Activated T-helper 1 cell treated with Interleukin-2 at 50 U/mL for 16 hours (primary cell): ENCODE results near the gene ISL2.

ENCODE experiments used
- DNase-seq: peaks from one replicate; pipeline ENCODE4 v3.0.0-alpha.2; 2020; ENCODE audit warnings: low read depth

ISL2 gene

DNA sequence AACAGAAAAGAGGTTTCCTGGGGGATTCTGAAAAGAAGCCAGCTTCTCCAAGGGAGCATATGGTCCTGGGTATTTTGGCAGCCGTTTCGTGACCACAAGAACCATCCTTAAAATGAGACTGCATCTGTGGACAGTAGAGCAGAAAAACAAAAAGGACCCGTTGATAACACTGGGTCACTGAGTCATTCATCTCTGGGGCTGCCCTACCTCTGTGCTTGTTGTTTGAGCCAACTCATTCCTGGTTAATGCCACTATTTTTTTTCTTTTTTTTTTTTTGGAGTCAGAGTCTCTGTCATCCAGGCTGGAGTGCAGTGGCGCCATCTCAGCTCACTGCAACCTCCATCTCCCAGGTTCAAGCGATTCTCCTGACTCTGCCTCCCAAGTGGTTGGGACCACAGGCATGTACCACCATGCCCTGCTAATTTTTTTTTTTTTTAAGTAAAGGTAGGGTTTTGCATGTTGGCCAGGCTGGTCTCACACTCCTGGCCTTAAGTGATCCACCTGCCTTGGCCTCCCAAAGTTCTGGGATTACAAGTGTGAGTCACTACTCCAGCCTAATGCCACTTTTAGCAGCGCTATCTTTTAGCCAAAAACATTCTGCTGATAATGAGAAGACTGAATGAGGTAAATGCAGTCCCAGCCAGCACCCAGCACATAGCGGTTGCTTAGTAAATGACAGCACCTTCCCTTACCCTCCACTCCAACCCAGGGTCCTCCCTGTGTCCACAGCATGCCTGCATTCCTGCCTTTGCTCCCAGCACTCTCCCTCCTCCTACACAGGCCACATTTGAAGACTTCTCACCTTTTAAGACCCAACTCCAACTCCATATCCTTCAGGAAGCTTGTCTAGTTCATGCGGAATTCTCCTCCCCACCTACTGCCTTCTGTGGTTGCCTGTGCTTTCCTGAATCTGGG is 9.1 kb upstream of the ISL2 start:
- DNase-seq: no peak

DNA sequence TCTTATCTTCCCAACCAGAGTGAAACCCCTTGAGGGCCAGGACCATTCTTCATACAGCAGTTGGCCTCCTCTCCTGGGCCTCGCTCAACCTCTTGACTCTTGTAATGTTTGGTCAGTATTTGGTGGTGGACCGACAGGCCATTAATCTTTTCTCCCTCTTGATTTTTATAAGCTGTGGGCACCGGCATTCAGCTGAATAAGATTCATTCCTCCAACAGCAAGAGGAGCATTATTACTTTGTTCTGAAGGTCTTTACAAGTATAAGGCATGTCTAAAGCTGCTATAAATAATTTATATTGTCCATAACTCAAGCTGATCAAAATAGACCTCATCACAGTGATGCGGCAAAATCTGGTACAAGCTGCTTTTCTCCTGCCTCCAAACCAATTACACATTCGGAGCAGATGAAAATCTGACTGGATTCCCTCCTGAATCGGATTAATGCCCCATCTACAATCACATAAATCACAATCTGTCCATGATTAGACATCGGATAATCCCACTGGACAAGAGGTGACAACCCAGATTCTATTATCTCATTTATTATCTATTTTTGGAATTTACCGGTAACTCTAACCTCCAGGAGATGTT is 8.4 kb upstream of the ISL2 start:
- no peak for DNase-seq

DNA sequence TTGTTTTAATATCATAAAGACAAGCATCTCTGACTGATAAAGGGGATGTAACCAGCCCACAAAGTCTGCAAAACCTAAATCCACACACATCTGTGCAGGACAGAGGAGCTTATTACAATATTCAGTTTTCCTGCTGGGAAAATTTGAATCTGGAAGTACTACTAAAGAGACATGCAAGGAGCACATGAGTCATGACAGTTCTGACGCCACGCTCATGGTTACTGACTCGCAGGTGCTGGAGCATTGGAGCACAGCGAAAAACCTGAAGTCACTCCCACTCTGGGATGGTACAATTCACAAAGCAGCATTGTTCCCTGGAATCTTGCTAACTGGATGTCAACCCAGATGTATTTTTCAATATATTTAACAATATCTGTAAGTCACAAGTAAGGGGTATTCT is 7.6 kb upstream of the ISL2 start:
- DNase-seq: no peak

DNA sequence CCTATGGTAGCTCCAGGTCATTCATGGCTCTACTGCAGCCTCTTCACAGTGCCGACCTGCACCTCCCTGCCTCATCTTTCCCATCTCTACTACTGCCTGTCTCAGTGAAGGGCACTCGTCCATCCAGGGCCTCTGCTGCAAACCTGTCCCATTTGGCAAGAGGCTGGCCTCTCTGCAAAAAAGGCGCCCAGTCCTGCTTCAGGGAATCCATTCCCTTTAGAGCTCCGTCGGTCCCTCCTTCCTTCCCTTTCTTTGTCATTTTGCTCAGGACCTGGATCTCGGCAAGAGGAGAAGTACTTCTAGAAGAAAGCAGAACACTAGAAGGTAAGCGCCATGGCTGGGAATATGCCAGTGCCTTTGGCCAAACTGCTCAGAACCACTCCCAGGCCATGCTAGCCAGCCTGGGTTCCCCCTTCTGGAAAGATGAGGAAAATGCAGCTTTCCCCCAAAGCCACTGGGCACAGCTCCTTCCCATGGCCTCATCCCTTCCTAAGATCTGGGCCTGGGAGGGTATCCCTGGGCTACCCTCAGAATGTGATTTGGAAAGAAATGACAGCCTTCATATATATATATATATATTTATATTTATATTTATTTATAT is 6.4 kb upstream of the ISL2 start:
- DNase-seq: no peak

DNA sequence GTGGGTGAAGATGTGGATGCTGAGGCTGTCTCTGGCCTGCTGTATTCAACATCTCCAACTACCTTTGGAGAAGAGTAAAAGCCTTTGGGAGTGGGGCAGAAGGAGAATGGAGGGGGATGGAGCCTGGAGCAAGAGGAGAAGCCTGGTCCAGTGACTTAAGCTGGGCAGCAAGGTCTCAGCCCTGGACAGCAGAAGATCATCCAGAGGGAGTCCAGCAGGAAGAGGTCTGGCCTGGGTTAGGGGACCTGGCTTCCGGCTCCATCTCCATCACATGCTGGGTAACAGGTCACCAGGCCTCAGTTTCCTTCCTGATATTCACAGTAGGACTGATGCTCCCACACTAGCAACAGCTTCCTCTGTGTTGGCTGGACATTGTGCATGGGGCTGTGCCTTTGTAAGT is 3.8 kb upstream of the ISL2 start:
- DNase-seq: no peak

DNA sequence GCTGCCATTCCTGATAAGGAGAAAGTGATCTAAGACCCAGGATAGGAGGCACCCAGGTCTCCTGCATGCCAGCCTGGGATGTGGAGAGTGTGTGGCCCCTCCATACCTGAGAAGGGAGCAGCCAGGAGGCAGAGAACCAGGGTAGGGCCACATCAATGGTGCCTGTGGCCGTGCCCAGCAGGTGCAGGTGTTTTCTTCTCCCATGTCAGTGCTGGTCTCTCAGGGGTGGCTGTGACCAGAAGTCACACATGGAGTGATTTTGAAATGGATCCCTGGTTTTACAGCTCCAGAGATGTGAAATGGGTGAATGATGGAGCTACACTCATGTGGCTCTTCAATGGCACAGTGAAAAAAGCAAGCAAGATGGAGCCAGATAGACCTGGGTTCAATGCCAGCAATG is 3.3 kb upstream of the ISL2 start:
- no peak for DNase-seq

DNA sequence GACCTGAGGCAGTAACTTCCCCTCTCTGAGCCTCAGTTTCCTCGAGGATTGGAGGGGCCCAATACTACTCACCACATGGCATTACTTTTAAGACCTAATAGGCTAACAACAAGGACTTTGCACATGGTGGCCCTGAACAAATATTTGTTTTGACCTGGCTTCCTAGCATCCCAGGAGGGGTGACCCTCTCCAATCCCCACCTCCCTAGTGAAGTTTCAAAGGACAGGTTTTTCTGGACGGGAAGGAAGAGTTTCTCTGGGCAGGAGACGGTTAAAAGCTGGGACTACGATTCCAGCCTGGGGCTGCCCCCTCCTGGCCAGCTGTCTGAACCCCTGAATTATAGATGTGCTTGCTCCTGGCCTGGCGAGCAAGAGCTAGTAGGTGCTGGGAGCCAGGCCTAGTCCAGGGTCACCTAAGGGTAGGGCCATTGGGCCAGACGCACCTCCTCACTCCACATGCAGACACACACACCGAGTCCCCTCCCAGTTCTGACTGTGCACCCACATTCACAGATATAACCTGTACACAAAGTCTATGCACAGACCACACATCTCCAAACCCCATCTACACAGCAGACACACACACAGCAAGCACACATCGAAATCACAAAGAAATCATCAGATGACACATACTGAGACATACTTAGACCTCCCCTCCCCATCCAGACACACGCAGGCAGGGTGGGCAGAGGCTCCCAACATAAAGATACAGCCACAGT is 2.7 kb upstream of the ISL2 start:
- no peak for DNase-seq

DNA sequence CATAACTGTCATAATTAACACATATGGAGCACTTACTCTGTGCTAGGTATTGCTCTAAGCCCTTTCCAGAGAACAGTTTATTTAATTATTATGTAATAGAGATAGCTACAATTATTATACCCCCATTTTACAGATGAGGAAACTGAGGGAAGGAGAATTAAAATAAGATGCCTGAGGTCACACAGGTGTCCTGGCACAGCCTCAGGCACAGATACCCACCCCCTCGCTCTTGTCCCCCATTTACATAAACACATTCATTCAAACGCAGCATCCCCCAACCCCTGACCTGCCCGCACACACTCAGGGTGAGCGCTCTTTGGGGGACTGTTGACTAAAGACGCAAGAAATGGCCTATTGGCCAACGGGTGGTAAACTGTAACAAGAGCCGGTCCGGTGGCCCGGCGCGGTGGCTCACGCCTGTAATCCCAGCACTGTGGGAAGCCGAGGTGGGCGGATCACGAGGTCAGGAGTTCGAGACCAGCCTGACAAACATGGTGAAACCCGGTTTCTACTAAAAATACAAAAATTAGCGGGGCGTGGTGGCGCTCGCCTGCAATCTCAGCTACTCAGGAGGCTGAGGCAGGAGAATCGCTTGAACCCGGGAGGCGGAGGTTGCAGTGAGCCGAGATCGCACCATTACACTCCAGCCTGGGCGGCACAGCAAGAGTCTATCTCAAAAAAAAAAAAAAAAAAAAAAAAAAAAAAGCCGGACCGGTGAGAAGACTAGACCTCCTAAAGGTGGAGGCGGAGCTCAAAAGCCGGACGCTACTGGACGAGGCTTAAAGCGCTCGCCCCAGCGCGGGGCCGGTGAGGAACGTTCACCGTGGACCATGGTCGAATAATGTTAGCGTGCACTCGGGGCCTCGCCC is 1.9 kb upstream of the ISL2 start:
- no peak for DNase-seq

DNA sequence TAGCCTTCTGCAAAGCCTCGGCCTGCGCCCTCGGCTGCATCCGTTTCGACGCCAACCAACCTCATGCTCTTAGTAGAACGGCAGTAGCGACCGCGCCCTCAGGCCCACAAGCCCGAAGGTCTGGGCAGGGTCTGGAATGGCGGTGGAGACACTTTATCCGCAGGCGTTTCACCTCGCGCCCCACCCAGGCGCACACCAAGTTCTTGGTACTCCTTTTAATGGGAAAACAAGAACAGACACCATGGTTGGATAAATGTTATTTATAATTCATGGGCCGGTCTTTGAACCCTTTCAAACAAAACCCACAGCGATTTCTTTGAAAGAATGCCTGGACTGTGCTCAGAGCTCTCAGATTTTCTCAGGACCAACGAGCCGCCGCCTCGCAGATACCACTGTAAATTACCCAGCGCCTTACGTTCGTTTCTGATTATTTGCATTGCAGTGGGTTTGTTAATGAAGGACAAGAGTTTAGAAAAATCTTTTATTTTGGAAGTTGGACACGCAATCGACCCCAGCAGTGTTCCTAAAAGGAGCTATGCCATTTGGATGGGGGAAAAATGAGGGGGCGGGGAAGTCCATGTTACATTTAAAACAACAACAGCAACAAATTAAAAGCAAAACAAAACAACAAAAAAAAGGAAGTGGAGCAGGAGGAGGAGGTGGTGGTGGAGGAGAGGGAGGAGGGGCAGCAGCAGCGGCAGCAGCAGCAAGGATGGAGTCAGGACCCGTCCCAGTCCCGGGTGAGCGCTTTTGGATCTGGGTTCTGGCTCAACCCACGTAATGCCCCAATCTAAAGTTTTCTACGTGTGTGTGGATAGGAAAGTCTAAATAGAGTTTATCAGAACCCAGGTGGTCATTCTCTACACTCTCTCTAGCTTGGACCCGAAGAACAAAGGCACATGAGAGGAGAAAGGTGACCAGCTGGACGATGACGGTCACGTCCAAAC is 993 bp upstream of the ISL2 start:
- no peak for DNase-seq

DNA sequence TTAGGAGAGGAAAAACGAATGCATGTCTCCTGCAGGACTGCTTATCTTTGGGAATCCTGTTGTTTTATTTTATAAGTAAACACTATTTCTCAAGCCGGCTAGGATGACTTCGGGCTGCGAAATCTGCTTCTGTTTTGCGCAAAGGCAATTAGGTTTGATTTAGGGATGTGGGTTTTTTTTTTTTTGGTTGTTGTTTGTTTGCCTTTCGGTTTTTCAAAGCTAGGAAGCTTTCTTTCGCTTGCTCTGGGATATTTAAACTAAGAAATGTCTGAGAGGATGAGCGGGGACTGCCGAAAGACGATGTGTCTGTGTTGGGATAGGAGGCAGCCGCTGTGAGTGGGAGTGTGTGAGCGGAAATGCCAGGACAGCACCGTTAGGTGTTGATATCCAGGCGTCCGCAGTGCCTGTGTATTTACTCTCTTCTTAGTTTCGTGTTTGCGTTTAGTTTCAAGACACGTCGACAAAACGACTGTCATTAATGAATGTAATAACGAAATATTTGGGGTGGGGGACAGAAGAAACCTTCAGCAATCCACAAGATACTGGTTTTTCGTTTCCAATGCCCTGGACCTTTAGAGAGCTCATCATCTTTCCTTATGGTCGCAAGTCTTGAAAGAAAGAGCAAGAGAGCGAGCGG is 604 bp downstream of the ISL2 start:
- DNase-seq: no peak

DNA sequence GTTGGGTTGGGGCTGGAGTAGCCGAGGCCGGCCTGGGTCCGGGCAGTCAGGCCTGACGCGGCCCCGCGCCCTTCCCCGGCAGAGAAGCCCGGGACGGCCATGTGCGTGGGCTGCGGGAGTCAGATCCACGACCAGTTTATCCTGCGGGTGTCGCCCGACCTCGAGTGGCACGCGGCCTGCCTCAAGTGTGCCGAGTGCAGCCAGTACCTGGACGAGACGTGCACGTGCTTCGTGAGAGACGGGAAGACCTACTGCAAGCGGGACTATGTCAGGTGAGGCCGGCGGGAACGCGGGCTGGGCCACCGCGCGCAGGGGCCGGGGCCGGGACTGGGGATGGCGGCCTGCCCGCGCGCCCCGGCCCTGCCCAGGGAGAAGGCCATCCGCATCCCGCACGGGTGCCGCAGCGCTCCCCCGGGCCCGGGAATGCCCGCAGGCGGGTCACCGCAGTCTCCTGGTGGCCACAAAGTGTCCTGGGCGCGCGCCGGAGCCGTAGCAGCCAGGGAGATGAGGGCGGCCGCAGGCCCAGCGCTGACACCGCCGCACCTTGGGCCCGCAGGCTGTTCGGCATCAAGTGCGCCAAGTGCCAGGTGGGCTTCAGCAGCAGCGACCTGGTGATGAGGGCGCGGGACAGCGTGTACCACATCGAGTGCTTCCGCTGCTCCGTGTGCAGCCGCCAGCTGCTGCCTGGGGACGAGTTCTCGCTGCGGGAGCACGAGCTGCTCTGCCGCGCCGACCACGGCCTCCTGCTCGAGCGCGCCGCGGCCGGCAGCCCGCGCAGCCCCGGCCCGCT is 1.3 kb downstream of the ISL2 start:
- DNase-seq: no peak

DNA sequence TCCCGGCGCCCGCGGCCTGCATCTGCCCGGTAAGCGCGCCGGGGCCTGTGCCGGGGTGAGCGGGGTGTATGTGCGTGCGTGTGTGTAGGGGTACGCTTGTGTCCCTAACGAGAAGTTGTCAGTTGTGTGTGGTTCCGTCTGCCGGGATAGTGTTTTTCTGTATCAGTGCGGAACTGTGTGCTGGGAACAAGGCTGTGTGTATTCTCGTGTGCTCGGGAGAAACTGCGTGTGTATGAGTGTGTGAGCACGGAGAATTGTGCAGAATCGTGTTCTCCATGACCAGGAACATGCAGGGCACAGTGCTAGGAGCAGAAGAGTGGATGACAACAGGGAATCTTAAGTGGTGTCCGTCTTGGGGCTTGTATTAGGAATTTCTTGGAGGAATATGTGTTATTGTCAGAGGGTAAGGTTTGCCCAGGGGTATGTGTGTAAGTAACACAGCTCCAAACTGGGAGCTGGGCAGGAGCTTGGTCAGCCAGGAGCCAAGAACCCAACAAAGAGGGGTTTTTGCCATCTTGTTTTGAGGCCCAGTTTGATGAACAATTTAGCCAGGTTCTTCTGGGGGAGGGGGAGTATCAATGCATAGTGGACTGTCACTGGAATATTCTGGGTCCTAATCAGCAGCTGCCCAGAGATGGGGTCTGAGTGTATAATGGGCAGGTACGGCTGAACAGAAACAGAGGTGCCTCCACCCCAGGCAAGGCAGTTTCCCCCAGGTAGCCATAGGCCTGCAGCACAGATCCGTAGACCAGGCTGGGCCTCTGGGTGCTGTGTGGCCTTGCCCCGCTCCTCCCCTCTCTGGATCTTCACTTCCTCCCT is 2.1 kb downstream of the ISL2 start:
- DNase-seq: no peak

DNA sequence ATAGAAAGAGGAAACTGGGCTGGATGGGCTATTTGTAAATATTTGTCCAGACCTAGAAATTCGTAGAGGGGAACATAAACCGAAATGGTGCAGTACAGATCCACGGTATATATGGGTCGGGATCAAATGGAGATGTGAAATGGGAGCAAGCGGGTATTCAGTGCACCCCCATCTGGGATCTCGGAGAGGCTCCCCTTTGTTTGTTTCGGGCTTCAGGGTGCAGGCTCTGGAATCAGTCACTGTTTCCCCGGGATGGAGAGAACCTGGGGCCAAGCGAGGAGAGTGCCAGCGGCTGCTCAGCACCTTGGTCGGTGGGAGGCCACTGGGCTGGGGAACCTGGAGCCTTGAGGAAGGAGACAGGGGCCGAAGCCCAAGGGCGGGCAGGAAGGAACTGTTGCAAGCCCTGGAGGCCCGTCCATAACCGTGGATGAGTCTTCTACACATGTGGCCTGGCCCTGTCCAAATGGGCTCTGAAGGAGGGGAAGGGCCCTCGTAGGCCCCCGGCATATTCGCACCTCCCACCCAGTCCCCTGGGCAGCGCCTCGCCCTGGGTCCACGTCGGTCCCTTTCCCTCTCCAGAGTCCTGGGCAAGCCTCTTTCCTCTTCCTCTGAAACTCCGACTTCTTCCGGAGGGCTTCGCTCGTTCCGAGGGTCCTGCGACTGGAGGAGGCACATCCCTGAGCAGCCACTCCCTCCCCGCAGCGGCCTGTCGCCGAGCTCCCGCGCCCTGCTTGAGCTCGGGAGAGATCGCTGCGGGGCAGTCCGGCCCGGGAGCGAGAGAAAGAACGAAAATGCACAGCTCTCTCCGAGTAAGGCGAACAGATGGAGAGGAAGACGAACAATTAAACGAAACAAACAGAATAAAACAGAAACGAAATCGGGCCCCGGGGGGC is 3.0 kb downstream of the ISL2 start:
- DNase-seq: no peak

DNA sequence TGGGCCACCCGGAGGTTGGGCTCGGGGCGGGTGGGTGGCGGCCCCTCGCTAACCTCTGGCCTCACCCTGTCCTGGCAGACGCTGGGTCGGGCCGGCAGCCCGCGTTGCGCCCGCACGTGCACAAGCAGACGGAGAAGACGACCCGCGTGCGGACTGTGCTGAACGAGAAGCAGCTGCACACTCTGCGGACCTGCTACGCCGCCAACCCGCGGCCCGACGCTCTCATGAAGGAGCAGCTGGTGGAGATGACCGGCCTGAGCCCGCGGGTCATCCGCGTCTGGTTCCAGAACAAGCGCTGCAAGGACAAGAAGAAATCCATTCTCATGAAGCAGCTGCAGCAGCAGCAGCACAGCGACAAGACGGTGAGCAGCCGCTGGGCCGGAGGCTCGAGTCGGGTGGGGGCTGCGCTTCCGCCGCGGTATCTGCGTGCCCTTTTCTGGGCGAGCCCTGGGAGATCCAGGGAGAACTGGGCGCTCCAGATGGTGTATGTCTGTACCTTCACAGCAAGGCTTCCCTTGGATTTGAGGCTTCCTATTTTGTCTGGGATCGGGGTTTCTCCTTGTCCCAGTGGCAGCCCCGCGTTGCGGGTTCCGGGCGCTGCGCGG is 3.7 kb downstream of the ISL2 start:
- DNase-seq: no peak

DNA sequence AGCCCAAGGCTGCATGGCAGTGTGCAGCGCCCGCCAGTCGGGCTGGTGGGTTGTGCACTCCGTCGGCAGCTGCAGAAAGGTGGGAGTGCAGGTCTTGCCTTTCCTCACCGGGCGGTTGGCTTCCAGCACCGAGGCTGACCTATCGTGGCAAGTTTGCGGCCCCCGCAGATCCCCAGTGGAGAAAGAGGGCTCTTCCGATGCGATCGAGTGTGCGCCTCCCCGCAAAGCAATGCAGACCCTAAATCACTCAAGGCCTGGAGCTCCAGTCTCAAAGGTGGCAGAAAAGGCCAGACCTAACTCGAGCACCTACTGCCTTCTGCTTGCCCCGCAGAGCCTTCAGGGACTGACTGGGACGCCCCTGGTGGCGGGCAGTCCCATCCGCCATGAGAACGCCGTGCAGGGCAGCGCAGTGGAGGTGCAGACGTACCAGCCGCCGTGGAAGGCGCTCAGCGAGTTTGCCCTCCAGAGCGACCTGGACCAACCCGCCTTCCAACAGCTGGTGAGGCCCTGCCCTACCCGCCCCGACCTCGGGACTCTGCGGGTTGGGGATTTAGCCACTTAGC is 4.3 kb downstream of the ISL2 start:
- no peak for DNase-seq

DNA sequence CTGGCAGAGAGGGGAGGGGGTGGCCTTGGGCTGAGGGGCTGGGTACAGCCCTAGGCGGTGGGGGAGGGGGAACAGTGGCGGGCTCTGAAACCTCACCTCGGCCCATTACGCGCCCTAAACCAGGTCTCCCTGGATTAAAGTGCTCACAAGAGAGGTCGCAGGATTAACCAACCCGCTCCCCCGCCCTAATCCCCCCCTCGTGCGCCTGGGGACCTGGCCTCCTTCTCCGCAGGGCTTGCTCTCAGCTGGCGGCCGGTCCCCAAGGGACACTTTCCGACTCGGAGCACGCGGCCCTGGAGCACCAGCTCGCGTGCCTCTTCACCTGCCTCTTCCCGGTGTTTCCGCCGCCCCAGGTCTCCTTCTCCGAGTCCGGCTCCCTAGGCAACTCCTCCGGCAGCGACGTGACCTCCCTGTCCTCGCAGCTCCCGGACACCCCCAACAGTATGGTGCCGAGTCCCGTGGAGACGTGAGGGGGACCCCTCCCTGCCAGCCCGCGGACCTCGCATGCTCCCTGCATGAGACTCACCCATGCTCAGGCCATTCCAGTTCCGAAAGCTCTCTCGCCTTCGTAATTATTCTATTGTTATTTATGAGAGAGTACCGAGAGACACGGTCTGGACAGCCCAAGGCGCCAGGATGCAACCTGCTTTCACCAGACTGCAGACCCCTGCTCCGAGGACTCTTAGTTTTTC is 4.9 kb downstream of the ISL2 start:
- no peak for DNase-seq
